HG02642 (cell line): ENCODE data around the gene CEMP1.
A peak's percentile ranks its signal among the peaks of the same experiment; 100 is the strongest.
"Not testable (repeated sequence)": the region's sequence is repeated elsewhere in the genome, so short reads cannot be mapped to it uniquely, and the experiment has no call there.

ENCODE experiments used
- ATAC-seq: cut with Tn5 transposase; IDR thresholded peaks from one replicate; pipeline ENCODE4 v1.9.1; 2021; ENCODE audit warnings: mild to moderate bottlenecking; ENCODE audit not compliant: unreplicated experiment, poor library complexity

CEMP1 gene

DNA sequence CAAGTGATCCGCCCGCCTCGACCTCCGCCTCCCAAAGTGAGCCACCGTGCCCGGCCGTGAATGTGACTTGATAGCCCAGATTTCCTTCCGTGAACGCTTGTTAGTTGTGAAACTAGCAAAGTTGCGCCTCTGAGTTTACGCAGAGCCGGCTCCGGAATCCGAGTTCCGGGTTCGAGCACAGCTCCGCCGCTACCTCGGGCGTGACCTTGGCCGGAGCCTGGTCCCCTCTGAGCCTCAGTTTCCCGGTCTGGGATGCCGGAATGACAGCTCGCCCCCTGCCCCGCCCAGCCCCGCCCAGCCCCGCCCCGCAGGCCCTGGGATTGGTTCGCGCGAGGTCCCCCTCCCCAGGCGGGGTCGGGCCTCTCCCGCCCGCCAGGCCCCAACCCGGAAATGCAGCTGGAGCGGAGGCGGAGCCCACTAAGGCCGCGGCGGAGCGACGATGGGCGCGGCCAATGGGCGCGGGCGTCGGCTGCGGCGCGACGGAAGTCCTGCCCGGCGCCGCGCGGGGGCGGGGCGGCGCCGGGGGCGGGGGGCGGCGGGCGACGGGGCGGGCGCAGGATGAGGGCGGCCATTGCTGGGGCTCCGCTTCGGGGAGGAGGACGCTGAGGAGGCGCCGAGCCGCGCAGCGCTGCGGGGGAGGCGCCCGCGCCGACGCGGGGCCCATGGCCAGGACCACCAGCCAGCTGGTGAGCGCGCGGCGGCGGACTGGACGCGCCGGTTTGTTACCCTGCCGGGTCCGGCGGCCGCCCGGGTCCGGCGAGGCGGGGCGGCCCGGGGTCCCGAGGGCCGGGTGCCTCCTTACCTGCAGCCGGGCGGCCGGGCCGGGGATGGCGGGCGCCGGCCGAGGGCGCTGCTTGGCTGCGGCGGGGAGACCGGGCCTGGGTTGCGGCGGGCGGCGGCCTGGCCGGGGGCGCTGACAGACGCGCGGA, 6.5 kb upstream of the CEMP1 start, which contains the start of gene PDPK1:
PDPK1 (plus strand) TSS at position 571 of the 929 bp plus-strand sequence; CDS start at position 663, 92 bp downstream.
- ATAC-seq = peak; percentile 91

DNA sequence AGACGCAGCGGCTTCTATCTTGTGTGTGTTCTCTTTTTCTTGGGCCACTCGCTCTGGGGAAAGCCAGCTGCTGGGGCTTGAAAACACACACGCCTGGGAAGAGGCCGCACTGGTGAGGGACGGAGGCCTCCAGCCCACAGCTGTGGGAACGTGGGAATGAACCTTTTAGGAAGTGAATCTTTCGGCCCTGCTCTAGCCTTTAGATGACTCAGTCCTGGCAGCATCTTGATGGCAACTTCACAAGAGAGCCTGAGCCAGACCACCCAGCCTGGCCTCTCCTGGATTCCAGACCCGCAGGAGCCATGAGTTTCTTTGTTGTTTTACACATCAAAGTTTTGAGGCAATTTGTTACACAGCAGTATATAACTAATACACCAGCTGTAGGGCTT, 4.4 kb upstream of the CEMP1 start:
- ATAC-seq = no peak

GRCh38 chr16:2534335-2534734, 3.1 kb upstream of the CEMP1 start:
- ATAC-seq = not testable (repeated sequence)

DNA sequence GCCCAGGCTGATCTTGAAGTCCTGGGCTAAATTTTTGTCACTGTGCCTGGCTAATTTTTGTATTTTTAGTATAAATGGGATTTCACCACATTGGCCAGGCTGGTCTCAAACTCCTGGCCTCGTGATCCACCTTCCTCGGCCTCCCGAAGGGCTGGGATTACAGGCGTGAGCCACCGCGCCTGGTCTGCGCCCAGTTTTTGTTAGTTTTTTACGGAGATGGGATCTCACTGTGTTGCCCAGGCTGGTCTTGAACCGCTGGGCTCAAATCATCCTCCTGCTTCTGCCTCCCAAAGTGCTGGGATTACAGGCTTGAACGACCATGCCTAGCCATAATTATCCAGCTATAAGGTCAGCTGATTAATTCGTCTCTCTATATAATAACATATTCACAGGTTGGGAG, 2.7 kb upstream of the CEMP1 start:
- no peak for ATAC-seq

GRCh38 chr16:2533142-2533755, 2.0 kb upstream of the CEMP1 start:
- ATAC-seq = not testable (repeated sequence)

GRCh38 chr16:2532494-2533141, 1.4 kb upstream of the CEMP1 start:
- ATAC-seq = no peak

DNA sequence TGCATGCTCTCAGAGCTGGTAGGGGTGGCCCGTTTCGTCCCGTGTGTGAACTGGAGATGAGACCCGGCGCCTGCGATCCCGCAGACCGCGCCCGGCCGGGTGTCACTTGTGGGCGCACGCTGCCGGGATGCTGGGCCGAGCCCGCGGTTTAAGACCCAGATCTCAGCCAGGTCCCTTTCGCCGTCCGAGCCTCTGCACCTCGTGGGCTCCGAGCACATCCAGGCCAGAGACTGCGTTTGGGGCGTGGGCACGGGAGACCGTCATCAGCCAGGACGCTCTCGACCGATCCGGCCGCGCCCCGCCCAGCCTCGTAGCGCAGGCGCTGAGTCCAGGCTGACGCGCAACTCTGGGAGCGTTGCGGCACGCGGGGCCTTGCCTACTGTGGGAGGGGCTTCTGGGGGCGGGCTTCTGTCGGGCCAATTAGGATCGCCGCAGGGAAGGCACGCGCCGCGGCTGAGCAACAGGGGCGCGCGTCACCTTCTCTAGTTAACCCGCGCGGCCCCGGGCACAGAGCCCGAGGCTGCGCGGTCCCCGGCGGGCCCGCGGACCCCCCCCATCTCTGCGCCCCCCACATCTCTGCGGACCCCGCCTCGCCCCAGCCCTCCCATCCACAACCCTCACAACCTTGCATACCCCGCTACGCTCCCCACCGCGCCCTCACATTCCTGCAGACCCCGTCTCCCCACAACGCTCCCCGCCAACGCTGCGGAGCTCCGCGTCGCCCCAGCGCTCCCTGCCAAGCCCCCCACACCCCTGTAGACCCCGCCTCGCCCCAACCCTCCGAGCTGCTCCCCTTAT, 687 bp upstream of the CEMP1 start:
- ATAC-seq = peak; percentile 85

GRCh38 chr16:2530629-2531318, 434 bp downstream of the CEMP1 start:
- ATAC-seq = no peak

DNA sequence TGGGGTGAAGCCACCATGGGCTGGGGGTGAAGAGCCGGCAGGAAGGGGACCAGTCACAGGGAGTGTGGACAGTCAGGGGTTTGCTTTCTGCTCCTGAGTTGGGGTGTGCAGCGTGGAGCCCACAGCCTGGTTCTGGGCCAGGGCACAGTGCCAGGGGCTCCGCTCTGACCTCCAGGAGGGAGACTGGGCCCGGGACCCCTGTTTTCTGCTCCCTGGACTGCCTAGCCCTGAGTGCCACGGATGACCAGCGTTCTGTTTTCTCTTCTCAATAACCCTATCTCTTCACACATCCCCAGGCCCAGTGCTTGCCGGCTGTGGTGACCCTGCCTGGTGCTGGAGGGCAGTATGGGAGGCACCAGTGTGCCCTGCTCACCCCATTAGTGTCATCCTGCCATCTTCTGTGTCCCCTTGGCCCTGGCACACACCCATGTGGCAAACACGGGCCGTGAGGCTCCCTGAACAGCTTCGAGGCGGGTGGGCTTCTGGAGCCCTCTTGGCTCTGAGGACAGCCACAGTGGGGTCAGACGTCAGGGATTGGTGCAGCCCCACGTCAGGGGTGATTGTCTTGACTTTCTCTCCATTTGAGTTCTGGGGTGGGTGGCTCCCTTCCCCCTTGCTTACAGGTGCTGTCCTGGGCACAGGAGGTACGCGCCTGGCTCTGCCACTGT, 1.1 kb downstream of the CEMP1 start:
- no peak for ATAC-seq

DNA sequence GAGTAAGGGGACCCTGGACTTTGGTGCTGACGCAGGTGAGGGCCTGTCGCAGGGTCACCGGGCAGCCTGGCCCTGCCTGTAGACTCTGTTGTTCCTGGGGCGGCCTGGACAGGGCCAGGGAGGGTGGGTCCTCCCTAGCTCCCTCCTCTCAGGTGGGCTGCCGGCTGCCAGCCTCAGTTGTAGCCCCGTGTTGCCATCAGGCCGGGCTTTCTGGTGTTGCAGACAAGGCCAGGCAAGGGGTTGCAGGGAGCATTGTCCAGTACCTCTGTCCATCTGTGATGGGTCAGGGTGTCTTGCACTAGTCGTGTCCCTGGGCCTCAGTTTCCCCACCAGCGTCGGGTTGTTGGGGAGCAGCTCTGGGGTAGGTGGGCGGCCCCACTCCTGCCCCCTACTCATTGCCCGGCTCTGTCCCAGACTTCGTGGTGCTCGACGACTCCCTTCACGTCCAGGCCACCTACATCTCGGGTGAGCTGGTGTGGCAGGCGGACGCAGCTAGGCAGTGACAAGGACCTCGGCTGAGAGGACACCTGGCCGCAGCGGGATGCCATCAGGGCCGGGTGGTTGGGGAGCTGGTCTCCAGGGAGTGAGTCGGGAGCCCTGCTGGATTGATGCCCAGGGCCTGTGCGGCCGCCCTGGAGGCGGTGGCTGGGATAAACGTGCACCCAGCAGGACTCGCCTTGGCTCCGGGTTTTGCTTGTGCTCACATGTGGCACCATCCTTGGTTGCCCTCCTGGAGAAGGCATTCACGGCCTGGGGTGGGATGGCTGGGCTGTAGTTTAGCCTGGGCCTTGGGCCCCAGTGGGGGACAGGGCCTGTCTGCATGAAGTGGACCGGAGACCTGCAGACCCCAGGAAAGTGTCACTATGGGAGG, 1.9 kb downstream of the CEMP1 start:
- ATAC-seq = no peak

- ATAC-seq = no peak
Observed at GRCh38 chr16:2528161-2529060, 2.8 kb downstream of the CEMP1 start.

GRCh38 chr16:2527784-2528100, 3.5 kb downstream of the CEMP1 start:
- no peak for ATAC-seq

DNA sequence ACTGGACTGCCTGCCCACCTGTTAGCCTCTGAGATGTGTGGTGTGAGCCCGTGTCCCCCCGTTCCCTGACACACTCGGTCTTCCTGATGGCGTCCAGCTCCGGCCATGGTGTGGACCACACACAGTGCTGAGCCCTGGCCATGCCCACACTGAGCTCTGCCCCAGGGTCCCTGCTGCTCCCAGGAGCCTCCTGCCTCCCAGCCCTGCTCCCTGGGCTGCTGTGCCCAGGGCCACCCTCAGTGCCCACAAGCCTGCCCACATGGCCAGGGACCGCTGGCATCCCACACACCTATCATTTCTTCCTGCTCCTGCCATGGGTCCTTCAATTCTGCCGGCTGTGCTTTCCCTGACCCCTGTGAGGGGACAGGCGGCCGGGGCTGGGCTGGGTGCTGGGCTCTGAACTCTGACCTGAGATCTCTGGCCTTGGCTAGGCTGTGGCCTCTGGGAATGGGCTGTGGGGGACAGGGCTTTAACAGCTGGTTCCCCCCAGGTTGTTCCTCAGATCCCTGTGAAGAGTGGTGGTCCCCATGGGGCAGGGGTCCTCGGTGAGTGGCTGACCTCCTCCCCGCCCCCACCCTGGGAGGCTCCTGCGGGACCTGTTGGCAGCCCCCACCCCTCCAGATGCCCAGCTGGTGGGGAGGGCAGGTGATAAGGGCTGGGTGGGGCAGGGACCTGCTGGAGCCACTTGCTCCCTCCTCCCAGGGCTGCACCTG, 4.0 kb downstream of the CEMP1 start:
- ATAC-seq = no peak

GRCh38 chr16:2526135-2526534, 5.1 kb downstream of the CEMP1 start:
- no peak for ATAC-seq

DNA sequence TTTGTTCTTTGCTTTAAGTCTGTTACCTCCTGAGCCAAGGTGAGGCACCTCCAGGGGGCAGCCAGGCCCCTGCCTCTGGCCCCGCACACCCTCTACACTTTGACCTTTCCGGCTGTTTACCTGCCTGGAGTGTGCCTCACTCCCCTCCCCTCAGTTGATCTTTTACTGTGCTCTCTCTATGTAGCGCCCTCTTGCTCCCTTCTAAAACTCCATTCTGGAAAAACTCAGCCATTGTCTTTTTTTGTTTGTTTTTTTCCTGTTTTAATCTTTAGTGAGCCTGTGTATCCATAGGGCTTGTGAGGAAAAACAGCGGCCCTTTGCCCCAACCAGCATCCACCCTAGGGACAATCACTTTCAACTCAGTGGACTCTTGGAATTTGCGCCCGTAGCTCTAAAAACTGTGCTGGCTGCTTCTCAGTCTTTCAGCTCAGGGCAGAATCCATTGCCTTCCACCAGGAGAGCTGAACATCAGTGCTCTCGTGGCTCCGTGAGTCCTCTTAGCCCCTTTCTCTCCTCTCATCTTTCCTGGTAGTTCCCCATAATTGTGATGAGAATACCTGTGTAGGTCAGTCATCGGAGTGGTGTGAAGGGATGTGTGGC, 6.8 kb downstream of the CEMP1 start:
- ATAC-seq = no peak

GRCh38 chr16:2523801-2524231, 7.4 kb downstream of the CEMP1 start:
- ATAC-seq = no peak
